HEK293 (cell line): ENCODE measurements around the gene TTLL10.

ENCODE experiments used
- CTCF ChIA-PET: fragments of 350-600 bp; formaldehyde crosslinking; extraction: SDS; loops from one replicate; lab custom pipeline; 2021; ENCODE audit warnings: antibody characterized with exemption; lab: Yijun Ruan, JAX
- POLR2A ChIA-PET: fragments of 300-600 bp; formaldehyde crosslinking; extraction: SDS; loops from one replicate; lab custom pipeline; 2020; ENCODE audit warnings: antibody characterized with exemption, inconsistent platforms; lab: Yijun Ruan, JAX
- H3K27ac ChIP-seq: fragments of 200-500 bp; sonication (Bioruptor generic); 2 replicates; pipeline ENCODE4 v1.5.1; 2014; ENCODE audit warnings: low read depth, low read length, control low read depth, inconsistent platforms; ENCODE audit errors: extremely low read depth
- H3K36me3 ChIP-seq, 2 experiments: fragments of 200-500 bp in 1 of 2; sonication (Bioruptor generic) in 1 of 2; 1 replicate in 1 of 2; 2 replicates in 1 of 2; pipeline ENCODE4 v1.5.1; 2014 to 2017; ENCODE audit warnings: inconsistent platforms in 2 of 2, low read length in 2 of 2; ENCODE audit not compliant: control insufficient read depth in 2 of 2, insufficient read depth in 1 of 2
- H3K4me1 ChIP-seq: fragments of 200-500 bp; sonication (Bioruptor generic); 2 replicates; pipeline ENCODE4 v1.5.1; 2014; ENCODE audit warnings: mild to moderate bottlenecking, low read length, inconsistent platforms; ENCODE audit not compliant: control insufficient read depth, insufficient read depth
- H3K4me3 ChIP-seq: 2 replicates; pipeline ENCODE4 v1.5.1; 2011; ENCODE audit warnings: low read depth, mild to moderate bottlenecking, control low read depth, low read length, moderate library complexity
- H3K9me3 ChIP-seq: fragments of 200-500 bp; sonication (Bioruptor generic); 2 replicates; pipeline ENCODE4 v1.5.1; 2014; ENCODE audit warnings: low read depth, low read length, inconsistent platforms; ENCODE audit not compliant: control insufficient read depth, insufficient read depth
- BCL11A ChIP-seq: fragments of 450-650 bp; formaldehyde crosslinking; IDR thresholded peaks from 2 replicates; pipeline ENCODE4 v1.5.1; 2016; ENCODE audit warnings: low read depth, missing biosample characterization, missing genetic modification characterization
- GFI1B ChIP-seq: fragments of 450-650 bp; formaldehyde crosslinking; IDR thresholded peaks from 2 replicates; pipeline ENCODE4 v1.5.1; 2016; ENCODE audit warnings: missing biosample characterization, missing genetic modification characterization
- HOXD13 ChIP-seq: sonication (generic); formaldehyde crosslinking; IDR thresholded peaks from 2 replicates; pipeline ENCODE4 v1.8.0; 2022; ENCODE audit warnings: missing genetic modification reagents, borderline replicate concordance
- IKZF3 ChIP-seq: fragments of 450-650 bp; IDR thresholded peaks from 2 replicates; pipeline ENCODE4 v1.5.0; 2018; ENCODE audit warnings: missing biosample characterization, mild to moderate bottlenecking, missing genetic modification characterization, moderate library complexity
- KLF17 ChIP-seq: fragments of 450-650 bp; formaldehyde crosslinking; IDR thresholded peaks from 2 replicates; pipeline ENCODE4 v1.5.1; 2016; ENCODE audit warnings: missing biosample characterization, missing genetic modification characterization
- REST ChIP-seq: fragments of 450-650 bp; formaldehyde crosslinking; IDR thresholded peaks from 2 replicates; pipeline ENCODE4 v1.5.1; 2016; ENCODE audit warnings: missing biosample characterization, missing genetic modification characterization
- SALL2 ChIP-seq: fragments of 450-650 bp; formaldehyde crosslinking; IDR thresholded peaks from 2 replicates; pipeline ENCODE4 v1.5.0; 2017; ENCODE audit warnings: missing biosample characterization, mild to moderate bottlenecking, missing genetic modification characterization, borderline replicate concordance
- SETDB1 ChIP-seq: IDR thresholded peaks from one replicate; pipeline ENCODE4 v1.6.1; 2017; ENCODE audit warnings: mild to moderate bottlenecking, low read length, moderate library complexity, mixed read lengths; ENCODE audit not compliant: insufficient read length
- TCF7L2 ChIP-seq: IDR thresholded peaks from 2 replicates; pipeline ENCODE4 v1.6.1; 2011; ENCODE audit warnings: low read depth, mild to moderate bottlenecking, inconsistent platforms, low read length, moderate library complexity, borderline replicate concordance
- ZNF114 ChIP-seq: fragments of 450-650 bp; formaldehyde crosslinking; IDR thresholded peaks from 2 replicates; pipeline ENCODE4 v1.5.0; 2017; ENCODE audit warnings: missing biosample characterization, missing genetic modification characterization
- ZNF175 ChIP-seq: fragments of 450-650 bp; formaldehyde crosslinking; IDR thresholded peaks from 2 replicates; pipeline ENCODE4 v1.5.1; 2016; ENCODE audit warnings: missing biosample characterization, missing genetic modification characterization
- ZNF18 ChIP-seq: fragments of 450-650 bp; formaldehyde crosslinking; IDR thresholded peaks from 2 replicates; pipeline ENCODE4 v1.5.1; 2016; ENCODE audit warnings: missing biosample characterization, missing genetic modification characterization
- ZNF2 ChIP-seq: fragments of 450-650 bp; formaldehyde crosslinking; IDR thresholded peaks from 2 replicates; pipeline ENCODE4 v1.5.1; 2016; ENCODE audit warnings: missing biosample characterization, missing genetic modification characterization
- ZNF311 ChIP-seq: fragments of 450-650 bp; formaldehyde crosslinking; IDR thresholded peaks from 2 replicates; pipeline ENCODE4 v1.5.1; 2017; ENCODE audit warnings: missing biosample characterization, missing genetic modification characterization, borderline replicate concordance
- ZNF335 ChIP-seq: fragments of 450-650 bp; formaldehyde crosslinking; conservative IDR thresholded peaks from 2 replicates; pipeline ENCODE4 v1.5.1; 2016; ENCODE audit warnings: missing biosample characterization, missing genetic modification characterization
- ZNF354C ChIP-seq: fragments of 450-650 bp; formaldehyde crosslinking; IDR thresholded peaks from 2 replicates; pipeline ENCODE4 v1.5.1; 2016; ENCODE audit warnings: missing biosample characterization, missing genetic modification characterization, low read depth, borderline replicate concordance
- ZNF416 ChIP-seq: fragments of 450-650 bp; formaldehyde crosslinking; IDR thresholded peaks from 2 replicates; pipeline ENCODE4 v1.5.1; 2016; ENCODE audit warnings: missing biosample characterization, missing genetic modification characterization
- ZNF544 ChIP-seq: fragments of 450-650 bp; formaldehyde crosslinking; IDR thresholded peaks from 2 replicates; pipeline ENCODE4 v1.5.0; 2017; ENCODE audit warnings: missing biosample characterization, missing genetic modification characterization
- ZNF600 ChIP-seq: fragments of 450-650 bp; formaldehyde crosslinking; IDR thresholded peaks from 2 replicates; pipeline ENCODE4 v1.5.1; 2016; ENCODE audit warnings: missing biosample characterization, missing genetic modification characterization
- ZNF629 ChIP-seq: fragments of 450-650 bp; formaldehyde crosslinking; IDR thresholded peaks from 2 replicates; pipeline ENCODE4 v1.5.1; 2017; ENCODE audit warnings: missing biosample characterization, missing genetic modification characterization
- ZSCAN30 ChIP-seq: fragments of 450-650 bp; IDR thresholded peaks from 2 replicates; pipeline ENCODE4 v1.5.1; 2018; ENCODE audit warnings: missing biosample characterization, mild to moderate bottlenecking, missing genetic modification characterization, moderate library complexity
- TF ChIP-seq, protein P1 (sequence below): fragments of 450-650 bp; formaldehyde crosslinking; IDR thresholded peaks from 2 replicates; pipeline ENCODE4 v1.5.1; 2016; ENCODE audit warnings: missing biosample characterization, missing genetic modification characterization
- TF ChIP-seq, protein P2 (sequence below): fragments of 450-650 bp; formaldehyde crosslinking; IDR thresholded peaks from 2 replicates; pipeline ENCODE4 v1.5.1; 2016; ENCODE audit warnings: missing biosample characterization, missing genetic modification characterization, borderline replicate concordance

The TTLL10 gene

DNA sequence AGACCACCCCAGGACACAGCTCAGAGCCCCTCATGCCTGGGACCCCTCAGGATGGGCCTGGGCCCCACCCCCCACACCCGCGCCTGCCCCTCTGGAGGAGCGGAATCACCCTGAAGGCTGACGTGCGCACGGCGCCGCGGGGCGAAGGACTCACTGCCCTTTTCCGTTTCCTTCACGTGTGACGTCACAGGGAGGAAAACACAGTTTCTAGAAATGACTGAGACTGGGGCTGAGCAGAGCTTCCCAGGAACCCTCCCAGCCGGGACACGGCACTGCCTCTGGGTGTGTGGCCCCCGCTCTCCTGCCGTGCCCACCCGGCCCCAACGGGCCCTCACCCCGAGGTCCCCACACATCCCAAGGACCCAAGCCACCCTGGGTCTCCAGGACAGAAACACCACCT is 45.7 kb downstream of the TTLL10 start:
- Histone ChIP-seq H3K4me3 (no peak overlapping the region), H3K27ac (no peak overlapping the region), H3K36me3 (peaks cover 4 to 90% of the 10 kb centered on the region in 2 experiments; a peak in 2 of 3 replicates), H3K9me3 (no peaks in the 10 kb centered on the region)
- ChIA-PET CTCF (interaction anchor here (1.2 to 1.8 kb wide), 2 partner anchors 12 to 97 kb away, joined by 3 to 4 read pairs; no protein-coding TSS in a partner anchor), POLR2A (no interaction called here)
- TF ChIP-seq, protein P1, sequence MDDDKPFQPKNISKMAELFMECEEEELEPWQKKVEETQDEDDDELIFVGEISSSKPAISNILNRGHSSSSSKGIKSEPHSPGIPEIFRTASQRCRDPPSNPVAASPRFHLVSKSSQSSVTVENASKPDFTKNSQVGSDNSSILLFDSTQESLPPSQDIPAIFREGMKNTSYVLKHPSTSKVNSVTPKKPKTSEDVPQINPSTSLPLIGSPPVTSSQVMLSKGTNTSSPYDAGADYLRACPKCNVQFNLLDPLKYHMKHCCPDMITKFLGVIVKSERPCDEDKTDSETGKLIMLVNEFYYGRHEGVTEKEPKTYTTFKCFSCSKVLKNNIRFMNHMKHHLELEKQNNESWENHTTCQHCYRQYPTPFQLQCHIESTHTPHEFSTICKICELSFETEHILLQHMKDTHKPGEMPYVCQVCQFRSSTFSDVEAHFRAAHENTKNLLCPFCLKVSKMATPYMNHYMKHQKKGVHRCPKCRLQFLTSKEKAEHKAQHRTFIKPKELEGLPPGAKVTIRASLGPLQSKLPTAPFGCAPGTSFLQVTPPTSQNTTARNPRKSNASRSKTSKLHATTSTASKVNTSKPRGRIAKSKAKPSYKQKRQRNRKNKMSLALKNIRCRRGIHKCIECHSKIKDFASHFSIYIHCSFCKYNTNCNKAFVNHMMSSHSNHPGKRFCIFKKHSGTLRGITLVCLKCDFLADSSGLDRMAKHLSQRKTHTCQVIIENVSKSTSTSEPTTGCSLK (tag by site-specific recombination): no peak
- TF ChIP-seq ZNF335 (tag by site-specific recombination): no peak
- TF ChIP-seq ZNF175 (tag by site-specific recombination): no peak
- TF ChIP-seq ZNF600: no peak
- TF ChIP-seq, protein P2, sequence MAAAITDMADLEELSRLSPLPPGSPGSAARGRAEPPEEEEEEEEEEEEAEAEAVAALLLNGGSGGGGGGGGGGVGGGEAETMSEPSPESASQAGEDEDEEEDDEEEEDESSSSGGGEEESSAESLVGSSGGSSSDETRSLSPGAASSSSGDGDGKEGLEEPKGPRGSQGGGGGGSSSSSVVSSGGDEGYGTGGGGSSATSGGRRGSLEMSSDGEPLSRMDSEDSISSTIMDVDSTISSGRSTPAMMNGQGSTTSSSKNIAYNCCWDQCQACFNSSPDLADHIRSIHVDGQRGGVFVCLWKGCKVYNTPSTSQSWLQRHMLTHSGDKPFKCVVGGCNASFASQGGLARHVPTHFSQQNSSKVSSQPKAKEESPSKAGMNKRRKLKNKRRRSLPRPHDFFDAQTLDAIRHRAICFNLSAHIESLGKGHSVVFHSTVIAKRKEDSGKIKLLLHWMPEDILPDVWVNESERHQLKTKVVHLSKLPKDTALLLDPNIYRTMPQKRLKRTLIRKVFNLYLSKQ (tag by site-specific recombination): no peak
- no peak for TF ChIP-seq HOXD13 (CRISPR knock-in tag)
- no peak for TF ChIP-seq BCL11A (tag by site-specific recombination)
- no peak for TF ChIP-seq GFI1B (tag by site-specific recombination)
- TF ChIP-seq SETDB1: no peak
- no peak for TF ChIP-seq ZNF354C
- no peak for TF ChIP-seq IKZF3 (tag by site-specific recombination)
- TF ChIP-seq ZNF18 (tag by site-specific recombination): no peak
- no peak for TF ChIP-seq SALL2 (tag by site-specific recombination)
- no peak for TF ChIP-seq ZNF629 (tag by site-specific recombination)
- no peak for TF ChIP-seq REST (tag by site-specific recombination)
- TF ChIP-seq TCF7L2: no peak
- no peak for TF ChIP-seq ZNF2 (tag by site-specific recombination)
- TF ChIP-seq, all 188 proteins: peak for 0
- H3K4me1 ChIP-seq: no peaks in the 10 kb centered on the region

- no peak for TF ChIP-seq ZNF416 (tag by site-specific recombination)
- TF ChIP-seq KLF17 (tag by site-specific recombination): peak; percentile 84
- TF ChIP-seq ZSCAN30: no peak
- TF ChIP-seq ZNF114 (tag by site-specific recombination): no peak
- TF ChIP-seq ZNF544 (tag by site-specific recombination): no peak
- TF ChIP-seq ZNF311 (tag by site-specific recombination): no peak
- H3K4me1 ChIP-seq: no peaks in the 10 kb centered on the region
- POLR2A ChIA-PET: no interaction called here
- no peak overlapping the region for H3K4me3 ChIP-seq
- H3K27ac ChIP-seq: no peak overlapping the region
- CTCF ChIA-PET: interaction anchor here (1.8 kb wide), 1 partner anchor 98 kb away, joined by 4 read pairs; no protein-coding TSS in a partner anchor
- peaks cover 4 to 98% of the 10 kb centered on the region in 2 experiments; a peak in 2 of 3 replicates for H3K36me3 ChIP-seq
- H3K9me3 ChIP-seq: no peaks in the 10 kb centered on the region
These were observed 46.5 kb downstream of the TTLL10 start for GRCh38 chr1:1220197-1220596.
